ENCODE results near the gene DAB2.
"Not testable (repeated sequence)": the region's sequence is repeated elsewhere in the genome, so short reads cannot be mapped to it uniquely, and the experiment has no call there.

The DAB2 gene

GRCh38 chr5:39352170-39352569 lies 72.6 kb downstream of the DAB2 start:
- Histone ChIP-seq H3K36me3 (ENCODE audit: control insufficient read depth, insufficient read depth, low read length) (no peaks in the 10 kb centered on the region), H3K9me3 (ENCODE audit: control insufficient read depth, low read length) (no peaks in the 10 kb centered on the region), H3K4me3 (ENCODE audit: low read length) (no peak overlapping the region), H3K9ac (ENCODE audit: low read length) (no peak overlapping the region), H3K27me3 (ENCODE audit: control insufficient read depth, insufficient read depth, low read length) (no peaks in the 10 kb centered on the region), H3K4me1 (ENCODE audit: control insufficient read depth, insufficient read depth, low read length) (no peaks in the 10 kb centered on the region)

- no peaks in the 10 kb centered on the region for H3K27me3 ChIP-seq (ENCODE audit: control insufficient read depth, insufficient read depth, low read length)
- no peak overlapping the region for H3K4me3 ChIP-seq (ENCODE audit: low read length)
- H3K36me3 ChIP-seq (ENCODE audit: control insufficient read depth, insufficient read depth, low read length) = no peaks in the 10 kb centered on the region
- H3K9me3 ChIP-seq (ENCODE audit: control insufficient read depth, low read length) = no peaks in the 10 kb centered on the region
- H3K9ac ChIP-seq (ENCODE audit: low read length) = no peak overlapping the region
- H3K4me1 ChIP-seq (ENCODE audit: control insufficient read depth, insufficient read depth, low read length) = no peaks in the 10 kb centered on the region
These were observed 75.3 kb downstream of the DAB2 start for GRCh38 chr5:39349484-39349883.

- H3K9me3 ChIP-seq (ENCODE audit: control insufficient read depth, low read length) = no peaks in the 10 kb centered on the region
These were observed 82.3 kb downstream of the DAB2 start for GRCh38 chr5:39342460-39342859.

GRCh38 chr5:39341896-39342295 lies 82.9 kb downstream of the DAB2 start:
- Histone ChIP-seq H3K9me3 (ENCODE audit: control insufficient read depth, low read length) (no peaks in the 10 kb centered on the region), H3K36me3 (ENCODE audit: control insufficient read depth, insufficient read depth, low read length) (no peaks in the 10 kb centered on the region), H3K4me1 (ENCODE audit: control insufficient read depth, insufficient read depth, low read length) (no peaks in the 10 kb centered on the region), H3K4me3 (ENCODE audit: low read length) (no peak overlapping the region), H3K27me3 (ENCODE audit: control insufficient read depth, insufficient read depth, low read length) (no peaks in the 10 kb centered on the region), H3K9ac (ENCODE audit: low read length) (no peak overlapping the region)

More at GRCh38 chr5:39342460-39342859, 82.3 kb downstream of the DAB2 start:
- Histone ChIP-seq H3K4me1 (ENCODE audit: control insufficient read depth, insufficient read depth, low read length) (no peaks in the 10 kb centered on the region), H3K36me3 (ENCODE audit: control insufficient read depth, insufficient read depth, low read length) (no peaks in the 10 kb centered on the region), H3K27me3 (ENCODE audit: control insufficient read depth, insufficient read depth, low read length) (no peaks in the 10 kb centered on the region), H3K4me3 (ENCODE audit: low read length) (no peak overlapping the region), H3K9ac (ENCODE audit: low read length) (no peak overlapping the region)

GRCh38 chr5:39340506-39340905 lies 84.3 kb downstream of the DAB2 start:
- H3K4me3 ChIP-seq (ENCODE audit: low read length) = no peak overlapping the region
- H3K36me3 ChIP-seq (ENCODE audit: control insufficient read depth, insufficient read depth, low read length) = no peaks in the 10 kb centered on the region

GRCh38 chr5:39337252-39337915 lies 87.4 kb downstream of the DAB2 start:
- no peaks in the 10 kb centered on the region for H3K9me3 ChIP-seq (ENCODE audit: control insufficient read depth, low read length)
- H3K36me3 ChIP-seq (ENCODE audit: control insufficient read depth, insufficient read depth, low read length) = no peaks in the 10 kb centered on the region
- H3K9ac ChIP-seq (ENCODE audit: low read length) = no peak overlapping the region
- H3K4me1 ChIP-seq (ENCODE audit: control insufficient read depth, insufficient read depth, low read length) = no peaks in the 10 kb centered on the region
- H3K4me3 ChIP-seq (ENCODE audit: low read length) = no peak overlapping the region
- no peaks in the 10 kb centered on the region for H3K27me3 ChIP-seq (ENCODE audit: control insufficient read depth, insufficient read depth, low read length)

More at GRCh38 chr5:39340506-39340905, 84.3 kb downstream of the DAB2 start:
- H3K9me3 ChIP-seq (ENCODE audit: control insufficient read depth, low read length) = no peaks in the 10 kb centered on the region
- no peak overlapping the region for H3K9ac ChIP-seq (ENCODE audit: low read length)
- no peaks in the 10 kb centered on the region for H3K4me1 ChIP-seq (ENCODE audit: control insufficient read depth, insufficient read depth, low read length)
- no peaks in the 10 kb centered on the region for H3K27me3 ChIP-seq (ENCODE audit: control insufficient read depth, insufficient read depth, low read length)

- not testable (repeated sequence) for H3K36me3 ChIP-seq (ENCODE audit: control insufficient read depth, insufficient read depth, low read length); H3K9ac ChIP-seq (ENCODE audit: low read length); H3K4me3 ChIP-seq (ENCODE audit: low read length); H3K4me1 ChIP-seq (ENCODE audit: control insufficient read depth, insufficient read depth, low read length); H3K9me3 ChIP-seq (ENCODE audit: control insufficient read depth, low read length); H3K27me3 ChIP-seq (ENCODE audit: control insufficient read depth, insufficient read depth, low read length)
These were observed 90.5 kb downstream of the DAB2 start for GRCh38 chr5:39334296-39334695.

- no peaks in the 10 kb centered on the region for H3K4me1 ChIP-seq (ENCODE audit: control insufficient read depth, insufficient read depth, low read length)
- H3K9ac ChIP-seq (ENCODE audit: low read length) = no peak overlapping the region
- no peaks in the 10 kb centered on the region for H3K27me3 ChIP-seq (ENCODE audit: control insufficient read depth, insufficient read depth, low read length)
- H3K36me3 ChIP-seq (ENCODE audit: control insufficient read depth, insufficient read depth, low read length) = no peaks in the 10 kb centered on the region
- no peak overlapping the region for H3K4me3 ChIP-seq (ENCODE audit: low read length)
- no peaks in the 10 kb centered on the region for H3K9me3 ChIP-seq (ENCODE audit: control insufficient read depth, low read length)
These were observed 91.7 kb downstream of the DAB2 start for GRCh38 chr5:39333104-39333503.

GRCh38 chr5:39331861-39332381 lies 92.9 kb downstream of the DAB2 start:
- no peaks in the 10 kb centered on the region for H3K27me3 ChIP-seq (ENCODE audit: control insufficient read depth, insufficient read depth, low read length)
- H3K9me3 ChIP-seq (ENCODE audit: control insufficient read depth, low read length) = no peaks in the 10 kb centered on the region
- no peaks in the 10 kb centered on the region for H3K36me3 ChIP-seq (ENCODE audit: control insufficient read depth, insufficient read depth, low read length)

GRCh38 chr5:39328731-39329130 lies 96.0 kb downstream of the DAB2 start:
- Histone ChIP-seq H3K9ac (ENCODE audit: low read length) (no peak overlapping the region), H3K36me3 (ENCODE audit: control insufficient read depth, insufficient read depth, low read length) (no peaks in the 10 kb centered on the region), H3K4me1 (ENCODE audit: control insufficient read depth, insufficient read depth, low read length) (no peaks in the 10 kb centered on the region), H3K27me3 (ENCODE audit: control insufficient read depth, insufficient read depth, low read length) (no peaks in the 10 kb centered on the region), H3K9me3 (ENCODE audit: control insufficient read depth, low read length) (no peaks in the 10 kb centered on the region), H3K4me3 (ENCODE audit: low read length) (no peak overlapping the region)

More at GRCh38 chr5:39331861-39332381, 92.9 kb downstream of the DAB2 start:
- no peak overlapping the region for H3K4me3 ChIP-seq (ENCODE audit: low read length)
- H3K9ac ChIP-seq (ENCODE audit: low read length) = no peak overlapping the region
- no peaks in the 10 kb centered on the region for H3K4me1 ChIP-seq (ENCODE audit: control insufficient read depth, insufficient read depth, low read length)

GRCh38 chr5:39323542-39323941 lies 101.2 kb downstream of the DAB2 start:
- Histone ChIP-seq H3K4me3 (ENCODE audit: low read length) (no peak overlapping the region), H3K9me3 (ENCODE audit: control insufficient read depth, low read length) (no peaks in the 10 kb centered on the region), H3K4me1 (ENCODE audit: control insufficient read depth, insufficient read depth, low read length) (no peaks in the 10 kb centered on the region), H3K36me3 (ENCODE audit: control insufficient read depth, insufficient read depth, low read length) (no peaks in the 10 kb centered on the region), H3K27me3 (ENCODE audit: control insufficient read depth, insufficient read depth, low read length) (no peaks in the 10 kb centered on the region), H3K9ac (ENCODE audit: low read length) (no peak overlapping the region)
